ENCODE results near the gene MCC.

DNA sequence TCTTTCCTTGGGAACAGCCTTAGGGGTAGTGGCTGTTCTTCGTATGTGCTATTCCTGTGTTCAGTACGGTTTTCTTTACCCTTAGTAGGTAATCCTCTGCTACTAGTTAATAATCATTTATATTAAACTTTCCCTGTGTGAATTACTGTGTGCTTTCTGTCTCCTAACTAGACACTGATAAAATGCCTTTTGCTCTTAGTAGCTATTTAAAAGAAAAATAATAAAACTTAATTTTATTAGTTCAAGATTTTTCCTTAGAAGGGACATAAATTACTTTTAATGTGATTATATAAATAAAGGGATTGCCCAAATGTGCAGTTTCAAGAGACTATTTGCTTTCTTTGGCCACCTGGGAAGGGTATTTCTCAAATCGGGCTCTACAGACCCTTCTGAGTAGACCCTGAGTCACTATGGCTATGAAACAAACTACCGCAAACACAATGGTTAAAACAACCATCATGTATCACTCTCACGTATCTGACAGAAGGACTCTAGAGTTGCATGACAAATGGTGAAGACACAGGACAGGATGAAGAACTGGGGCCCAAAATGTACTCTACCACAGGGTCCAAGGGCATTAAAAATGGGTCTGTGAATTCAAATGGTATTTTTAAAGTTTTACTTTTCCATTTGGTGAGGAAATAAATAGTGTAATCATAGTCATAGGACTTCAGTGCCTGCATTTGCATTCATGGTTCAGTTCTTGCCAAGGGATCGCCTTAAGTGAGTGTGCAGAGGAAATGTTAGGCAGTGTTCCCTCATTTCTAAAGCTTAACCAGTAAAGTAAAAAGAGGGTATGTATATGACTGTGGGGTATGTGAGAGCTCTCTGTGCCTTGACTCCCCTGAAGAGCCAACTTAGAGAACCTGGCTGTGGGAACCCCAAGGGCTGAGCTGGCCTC, 150.5 kb downstream of the MCC start:
- TF ChIP-seq, protein P1, sequence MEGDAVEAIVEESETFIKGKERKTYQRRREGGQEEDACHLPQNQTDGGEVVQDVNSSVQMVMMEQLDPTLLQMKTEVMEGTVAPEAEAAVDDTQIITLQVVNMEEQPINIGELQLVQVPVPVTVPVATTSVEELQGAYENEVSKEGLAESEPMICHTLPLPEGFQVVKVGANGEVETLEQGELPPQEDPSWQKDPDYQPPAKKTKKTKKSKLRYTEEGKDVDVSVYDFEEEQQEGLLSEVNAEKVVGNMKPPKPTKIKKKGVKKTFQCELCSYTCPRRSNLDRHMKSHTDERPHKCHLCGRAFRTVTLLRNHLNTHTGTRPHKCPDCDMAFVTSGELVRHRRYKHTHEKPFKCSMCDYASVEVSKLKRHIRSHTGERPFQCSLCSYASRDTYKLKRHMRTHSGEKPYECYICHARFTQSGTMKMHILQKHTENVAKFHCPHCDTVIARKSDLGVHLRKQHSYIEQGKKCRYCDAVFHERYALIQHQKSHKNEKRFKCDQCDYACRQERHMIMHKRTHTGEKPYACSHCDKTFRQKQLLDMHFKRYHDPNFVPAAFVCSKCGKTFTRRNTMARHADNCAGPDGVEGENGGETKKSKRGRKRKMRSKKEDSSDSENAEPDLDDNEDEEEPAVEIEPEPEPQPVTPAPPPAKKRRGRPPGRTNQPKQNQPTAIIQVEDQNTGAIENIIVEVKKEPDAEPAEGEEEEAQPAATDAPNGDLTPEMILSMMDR (IDR thresholded peaks at IDR 0.05; ENCODE audit: low read length) = no peak
- TF ChIP-seq EZH2 (optimal IDR thresholded peaks at IDR 0.05; ENCODE audit: low read depth, low read length) = no peak
- TF ChIP-seq EZH2phosphoT487 (IDR thresholded peaks at IDR 0.05; ENCODE audit: low read length) = no peak

Measured in MM.1S (cell line).